Erythroblast (primary cell): ENCODE data around the gene AUP1.

ENCODE experiments used
- GATA1 ChIP-seq: IDR thresholded peaks from 2 replicates; pipeline ENCODE4 v1.6.1; 2011; ENCODE audit warnings: low read depth, mild to moderate bottlenecking, control low read depth, low read length, moderate library complexity
- POLR2A ChIP-seq: IDR thresholded peaks from 2 replicates; pipeline ENCODE4 v1.6.1; 2011; ENCODE audit warnings: mild to moderate bottlenecking, low read length

DNA sequence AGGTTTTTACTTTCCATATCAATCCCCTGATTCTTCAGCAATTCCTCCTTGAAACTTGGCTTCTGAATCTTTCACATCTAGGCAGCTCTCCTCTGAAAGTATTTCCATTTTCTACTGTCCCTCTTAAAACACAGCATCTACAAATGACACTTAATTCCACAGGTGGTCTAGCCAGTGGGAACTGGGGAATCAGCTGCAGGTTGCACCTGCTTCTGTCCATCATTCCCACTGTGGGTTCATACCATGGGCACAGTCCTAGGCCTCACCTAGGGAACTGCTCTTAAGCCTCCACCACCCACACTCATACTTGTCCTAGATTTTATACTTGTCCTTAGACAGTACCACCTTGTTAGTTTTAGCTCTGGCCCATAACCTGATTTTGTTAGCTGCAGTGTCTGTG is 22.0 kb upstream of the AUP1 start:
- no peak for TF ChIP-seq POLR2A
- TF ChIP-seq GATA1, result no peak
